HEK293 (cell line): ENCODE data around the gene NEU1.

Experiments
- CTCF ChIA-PET: fragments of 350-600 bp; formaldehyde crosslinking; extraction: SDS; loops from one replicate; lab custom pipeline; 2021; ENCODE audit warnings: antibody characterized with exemption; lab: Yijun Ruan, JAX
- POLR2A ChIA-PET: fragments of 300-600 bp; formaldehyde crosslinking; extraction: SDS; loops from one replicate; lab custom pipeline; 2020; ENCODE audit warnings: antibody characterized with exemption, inconsistent platforms; lab: Yijun Ruan, JAX
- H3K27ac ChIP-seq: fragments of 200-500 bp; sonication (Bioruptor generic); 2 replicates; pipeline ENCODE4 v1.5.1; 2014; ENCODE audit warnings: low read depth, low read length, control low read depth, inconsistent platforms; ENCODE audit errors: extremely low read depth
- H3K36me3 ChIP-seq, 2 experiments: fragments of 200-500 bp in 1 of 2; sonication (Bioruptor generic) in 1 of 2; 1 replicate in 1 of 2; 2 replicates in 1 of 2; pipeline ENCODE4 v1.5.1; 2014 to 2017; ENCODE audit warnings: inconsistent platforms in 2 of 2, low read length in 2 of 2; ENCODE audit not compliant: control insufficient read depth in 2 of 2, insufficient read depth in 1 of 2
- H3K4me1 ChIP-seq: fragments of 200-500 bp; sonication (Bioruptor generic); 2 replicates; pipeline ENCODE4 v1.5.1; 2014; ENCODE audit warnings: mild to moderate bottlenecking, low read length, inconsistent platforms; ENCODE audit not compliant: control insufficient read depth, insufficient read depth
- H3K4me3 ChIP-seq: 2 replicates; pipeline ENCODE4 v1.5.1; 2011; ENCODE audit warnings: low read depth, mild to moderate bottlenecking, control low read depth, low read length, moderate library complexity
- H3K9me3 ChIP-seq: fragments of 200-500 bp; sonication (Bioruptor generic); 2 replicates; pipeline ENCODE4 v1.5.1; 2014; ENCODE audit warnings: low read depth, low read length, inconsistent platforms; ENCODE audit not compliant: control insufficient read depth, insufficient read depth
- MYNN ChIP-seq: fragments of 450-650 bp; formaldehyde crosslinking; IDR thresholded peaks from 2 replicates; pipeline ENCODE4 v1.5.1; 2016; ENCODE audit warnings: missing biosample characterization, missing genetic modification characterization, borderline replicate concordance
- ZBTB8A ChIP-seq: fragments of 450-650 bp; formaldehyde crosslinking; IDR thresholded peaks from 2 replicates; pipeline ENCODE4 v1.5.1; 2016; ENCODE audit warnings: missing biosample characterization, missing genetic modification characterization
- ZEB2 ChIP-seq: fragments of 450-650 bp; formaldehyde crosslinking; IDR thresholded peaks from 2 replicates; pipeline ENCODE4 v1.5.1; 2016; ENCODE audit warnings: missing biosample characterization, missing genetic modification characterization
- ZNF132 ChIP-seq: fragments of 450-650 bp; formaldehyde crosslinking; IDR thresholded peaks from 2 replicates; pipeline ENCODE4 v1.5.1; 2017; ENCODE audit warnings: missing biosample characterization, missing genetic modification characterization, borderline replicate concordance
- ZNF138 ChIP-seq: fragments of 450-650 bp; formaldehyde crosslinking; IDR thresholded peaks from 2 replicates; pipeline ENCODE4 v1.5.1; 2016; ENCODE audit warnings: missing biosample characterization, missing genetic modification characterization, borderline replicate concordance
- ZNF155 ChIP-seq: fragments of 450-650 bp; formaldehyde crosslinking; IDR thresholded peaks from 2 replicates; pipeline ENCODE4 v1.5.1; 2016; ENCODE audit warnings: missing biosample characterization, missing genetic modification characterization
- ZNF239 ChIP-seq: fragments of 450-650 bp; formaldehyde crosslinking; IDR thresholded peaks from 2 replicates; pipeline ENCODE4 v1.5.1; 2016; ENCODE audit warnings: missing biosample characterization, missing genetic modification characterization
- ZNF391 ChIP-seq: fragments of 450-650 bp; formaldehyde crosslinking; IDR thresholded peaks from 2 replicates; pipeline ENCODE4 v1.5.1; 2016; ENCODE audit warnings: low read depth, missing biosample characterization, missing genetic modification characterization, borderline replicate concordance
- ZNF48 ChIP-seq: fragments of 450-650 bp; formaldehyde crosslinking; IDR thresholded peaks from 2 replicates; pipeline ENCODE4 v1.5.1; 2016; ENCODE audit warnings: missing biosample characterization, missing genetic modification characterization
- ZSCAN30 ChIP-seq: fragments of 450-650 bp; IDR thresholded peaks from 2 replicates; pipeline ENCODE4 v1.5.1; 2018; ENCODE audit warnings: missing biosample characterization, mild to moderate bottlenecking, missing genetic modification characterization, moderate library complexity
- TF ChIP-seq, protein P1 (sequence below): fragments of 450-650 bp; IDR thresholded peaks from 2 replicates; pipeline ENCODE4 v1.5.1; 2018; ENCODE audit warnings: missing biosample characterization, mild to moderate bottlenecking, missing genetic modification characterization
- TF ChIP-seq, protein P2 (sequence below): fragments of 450-650 bp; formaldehyde crosslinking; IDR thresholded peaks from 2 replicates; pipeline ENCODE4 v1.5.0; 2017; ENCODE audit warnings: missing biosample characterization, missing genetic modification characterization, borderline replicate concordance
- TF ChIP-seq, protein P3 (sequence below): fragments of 450-650 bp; formaldehyde crosslinking; IDR thresholded peaks from 2 replicates; pipeline ENCODE4 v1.5.1; 2016; ENCODE audit warnings: missing biosample characterization, missing genetic modification characterization
- TF ChIP-seq, protein P4 (sequence below): fragments of 450-650 bp; formaldehyde crosslinking; optimal IDR thresholded peaks from 2 replicates; pipeline ENCODE3; 2016; ENCODE audit warnings: missing biosample characterization, mild to moderate bottlenecking, missing genetic modification characterization
- TF ChIP-seq, protein P5 (sequence below): fragments of 450-650 bp; formaldehyde crosslinking; IDR thresholded peaks from 2 replicates; pipeline ENCODE4 v1.5.1; 2017; ENCODE audit warnings: missing biosample characterization, missing genetic modification characterization
- TF ChIP-seq, protein P6 (sequence below): fragments of 450-650 bp; formaldehyde crosslinking; IDR thresholded peaks from 2 replicates; pipeline ENCODE4 v1.5.1; 2017; ENCODE audit warnings: missing biosample characterization, missing genetic modification characterization

The NEU1 gene

DNA sequence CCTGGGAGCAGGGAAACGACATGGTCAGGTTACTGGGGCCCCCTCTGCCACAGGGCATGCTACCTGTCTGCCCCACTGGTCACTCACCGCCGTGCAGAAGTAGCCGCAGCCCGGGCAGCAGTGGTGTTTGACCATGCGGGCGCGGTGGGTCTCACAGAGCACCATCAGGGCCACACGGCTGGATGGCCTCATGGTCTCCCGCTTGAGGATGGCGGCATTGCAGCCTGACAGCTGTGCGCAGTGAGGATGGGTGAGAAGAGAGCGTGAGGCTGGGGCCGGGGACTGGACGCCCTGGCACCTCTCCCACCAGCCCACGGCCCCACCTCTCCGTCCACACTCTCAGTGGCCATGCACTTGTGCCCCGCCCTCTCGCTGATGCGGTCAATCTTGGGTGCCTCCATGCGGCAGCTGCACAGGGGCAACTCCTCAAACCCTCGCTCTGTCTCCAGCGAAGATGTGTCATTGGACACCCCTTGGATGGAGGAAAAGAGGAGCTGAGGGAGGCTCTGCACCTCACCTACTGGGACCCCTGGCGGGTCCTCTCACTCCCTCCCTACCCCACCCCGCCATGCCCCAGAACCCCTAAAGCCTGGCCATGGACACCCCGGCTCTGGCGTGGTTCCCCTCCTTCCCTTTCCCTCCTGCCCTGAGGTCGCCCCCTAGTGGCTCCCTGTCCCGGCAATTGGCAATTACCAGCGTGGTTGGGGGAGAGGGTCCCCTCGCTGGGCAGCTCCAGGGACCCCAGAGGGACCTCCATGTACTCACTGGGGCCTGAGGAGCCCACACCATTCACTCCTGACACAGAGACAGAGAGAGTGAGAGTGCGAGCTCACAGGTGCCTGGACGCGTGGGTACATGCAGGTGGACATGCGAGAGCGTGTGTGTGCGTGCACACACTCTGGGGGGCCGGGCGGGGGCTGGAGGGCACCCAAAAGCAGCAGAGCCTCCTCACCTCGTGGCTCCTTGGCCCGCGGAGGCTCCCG lies 25.9 kb upstream of the NEU1 start (continued):
- no peak for TF ChIP-seq ZNF138
- TF ChIP-seq, protein P1, sequence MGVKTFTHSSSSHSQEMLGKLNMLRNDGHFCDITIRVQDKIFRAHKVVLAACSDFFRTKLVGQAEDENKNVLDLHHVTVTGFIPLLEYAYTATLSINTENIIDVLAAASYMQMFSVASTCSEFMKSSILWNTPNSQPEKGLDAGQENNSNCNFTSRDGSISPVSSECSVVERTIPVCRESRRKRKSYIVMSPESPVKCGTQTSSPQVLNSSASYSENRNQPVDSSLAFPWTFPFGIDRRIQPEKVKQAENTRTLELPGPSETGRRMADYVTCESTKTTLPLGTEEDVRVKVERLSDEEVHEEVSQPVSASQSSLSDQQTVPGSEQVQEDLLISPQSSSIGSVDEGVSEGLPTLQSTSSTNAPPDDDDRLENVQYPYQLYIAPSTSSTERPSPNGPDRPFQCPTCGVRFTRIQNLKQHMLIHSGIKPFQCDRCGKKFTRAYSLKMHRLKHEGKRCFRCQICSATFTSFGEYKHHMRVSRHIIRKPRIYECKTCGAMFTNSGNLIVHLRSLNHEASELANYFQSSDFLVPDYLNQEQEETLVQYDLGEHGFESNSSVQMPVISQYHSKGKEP (tag by site-specific recombination), result no peak
- TF ChIP-seq, protein P2, sequence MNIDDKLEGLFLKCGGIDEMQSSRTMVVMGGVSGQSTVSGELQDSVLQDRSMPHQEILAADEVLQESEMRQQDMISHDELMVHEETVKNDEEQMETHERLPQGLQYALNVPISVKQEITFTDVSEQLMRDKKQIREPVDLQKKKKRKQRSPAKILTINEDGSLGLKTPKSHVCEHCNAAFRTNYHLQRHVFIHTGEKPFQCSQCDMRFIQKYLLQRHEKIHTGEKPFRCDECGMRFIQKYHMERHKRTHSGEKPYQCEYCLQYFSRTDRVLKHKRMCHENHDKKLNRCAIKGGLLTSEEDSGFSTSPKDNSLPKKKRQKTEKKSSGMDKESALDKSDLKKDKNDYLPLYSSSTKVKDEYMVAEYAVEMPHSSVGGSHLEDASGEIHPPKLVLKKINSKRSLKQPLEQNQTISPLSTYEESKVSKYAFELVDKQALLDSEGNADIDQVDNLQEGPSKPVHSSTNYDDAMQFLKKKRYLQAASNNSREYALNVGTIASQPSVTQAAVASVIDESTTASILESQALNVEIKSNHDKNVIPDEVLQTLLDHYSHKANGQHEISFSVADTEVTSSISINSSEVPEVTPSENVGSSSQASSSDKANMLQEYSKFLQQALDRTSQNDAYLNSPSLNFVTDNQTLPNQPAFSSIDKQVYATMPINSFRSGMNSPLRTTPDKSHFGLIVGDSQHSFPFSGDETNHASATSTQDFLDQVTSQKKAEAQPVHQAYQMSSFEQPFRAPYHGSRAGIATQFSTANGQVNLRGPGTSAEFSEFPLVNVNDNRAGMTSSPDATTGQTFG (tag by site-specific recombination), result no peak
- TF ChIP-seq, protein P3, sequence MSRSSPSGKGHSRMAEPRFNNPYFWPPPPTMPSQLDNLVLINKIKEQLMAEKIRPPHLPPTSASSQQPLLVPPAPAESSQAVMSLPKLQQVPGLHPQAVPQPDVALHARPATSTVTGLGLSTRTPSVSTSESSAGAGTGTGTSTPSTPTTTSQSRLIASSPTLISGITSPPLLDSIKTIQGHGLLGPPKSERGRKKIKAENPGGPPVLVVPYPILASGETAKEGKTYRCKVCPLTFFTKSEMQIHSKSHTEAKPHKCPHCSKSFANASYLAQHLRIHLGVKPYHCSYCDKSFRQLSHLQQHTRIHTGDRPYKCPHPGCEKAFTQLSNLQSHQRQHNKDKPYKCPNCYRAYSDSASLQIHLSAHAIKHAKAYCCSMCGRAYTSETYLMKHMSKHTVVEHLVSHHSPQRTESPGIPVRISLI, result no peak
- TF ChIP-seq, all 188 proteins: peak for 3

DNA sequence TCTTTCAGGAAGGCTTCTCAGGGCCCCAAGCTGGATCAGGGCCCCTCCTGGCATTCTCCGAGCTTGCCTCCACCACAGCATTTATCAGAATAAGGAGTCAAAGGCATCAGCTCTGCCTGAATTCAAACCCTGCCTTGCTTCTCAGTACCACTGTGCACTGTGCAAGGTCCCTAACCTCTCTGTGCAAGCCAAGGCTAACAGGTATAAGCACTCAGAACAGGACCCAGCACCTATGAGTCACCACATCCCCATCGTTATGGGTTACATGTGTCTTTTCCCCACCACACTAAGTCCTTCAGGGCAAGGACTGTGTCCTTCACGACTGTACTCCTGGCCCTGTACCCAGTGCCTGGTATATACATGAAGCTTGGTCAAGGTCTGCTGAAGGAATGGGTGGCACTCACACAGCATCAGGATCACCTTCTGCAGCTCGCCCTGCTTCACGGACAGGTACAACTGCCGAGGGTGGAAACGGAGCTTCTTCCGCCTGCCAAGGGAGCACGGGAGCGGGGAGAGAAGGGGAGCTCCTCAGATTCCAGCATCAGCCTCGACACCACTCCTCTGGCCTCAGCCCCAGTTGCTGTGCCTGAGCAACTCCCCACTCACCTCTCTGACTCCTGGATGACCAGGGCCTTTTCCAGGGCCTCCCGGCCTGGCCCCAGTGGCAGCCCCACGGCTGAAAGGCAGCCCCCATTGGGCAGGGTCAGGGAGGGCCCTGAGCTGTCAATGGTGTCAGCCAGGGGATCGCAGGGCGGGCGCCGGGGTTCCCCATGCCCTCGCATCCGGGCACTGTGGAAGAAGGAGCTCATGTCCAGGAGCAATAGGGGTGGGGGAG lies 24.8 kb upstream of the NEU1 start:
- no peaks in the 10 kb centered on the region for H3K9me3 ChIP-seq
- H3K4me1 ChIP-seq, result no peaks in the 10 kb centered on the region
- H3K27ac ChIP-seq, result no peak overlapping the region
- peaks cover 49 to 89% of the 10 kb centered on the region in 2 experiments for H3K36me3 ChIP-seq
- H3K4me3 ChIP-seq, result no peak overlapping the region
- ChIA-PET CTCF (interaction anchor here (0.6 to 4.6 kb wide), 11 partner anchors 9 to 853 kb away, joined by 3 to 53 read pairs (median 4); partner anchors contain the start of genes LY6G5C and NEU1), POLR2A (interaction anchor here (0.5 to 2.6 kb wide), 6 partner anchors 11 to 73 kb away, joined by 3 to 13 read pairs (median 4); partner anchors contain the start of genes HSPA1B and NEU1)
- TF ChIP-seq ZEB2 (tag by site-specific recombination) (no peak), MYNN (tag by site-specific recombination) (no peak)
- TF ChIP-seq, protein P4, sequence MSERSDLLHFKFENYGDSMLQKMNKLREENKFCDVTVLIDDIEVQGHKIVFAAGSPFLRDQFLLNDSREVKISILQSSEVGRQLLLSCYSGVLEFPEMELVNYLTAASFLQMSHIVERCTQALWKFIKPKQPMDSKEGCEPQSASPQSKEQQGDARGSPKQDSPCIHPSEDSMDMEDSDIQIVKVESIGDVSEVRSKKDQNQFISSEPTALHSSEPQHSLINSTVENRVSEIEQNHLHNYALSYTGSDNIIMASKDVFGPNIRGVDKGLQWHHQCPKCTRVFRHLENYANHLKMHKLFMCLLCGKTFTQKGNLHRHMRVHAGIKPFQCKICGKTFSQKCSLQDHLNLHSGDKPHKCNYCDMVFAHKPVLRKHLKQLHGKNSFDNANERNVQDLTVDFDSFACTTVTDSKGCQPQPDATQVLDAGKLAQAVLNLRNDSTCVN, result no peak

DNA sequence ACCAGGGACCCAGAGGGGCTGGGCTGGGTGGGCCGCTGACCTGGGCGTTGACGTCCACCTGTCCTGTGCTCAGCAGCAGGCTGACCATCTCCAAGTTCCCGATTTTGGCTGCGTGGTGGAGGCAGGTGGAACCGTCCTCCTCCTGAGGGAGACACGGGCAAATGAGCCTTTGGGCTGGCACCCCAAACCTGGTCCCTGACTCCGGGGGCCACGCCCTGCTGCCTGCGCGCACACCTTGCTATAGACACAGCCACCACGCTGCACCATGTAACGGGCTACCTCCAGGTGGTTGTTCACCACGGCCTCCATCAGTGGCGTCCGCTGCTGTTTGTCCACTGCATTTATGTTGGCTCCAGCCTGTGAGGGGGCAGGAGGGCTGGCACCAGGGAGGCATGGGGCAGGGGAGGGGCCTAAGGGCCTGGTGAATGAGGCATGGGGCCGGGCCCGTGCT lies 23.9 kb upstream of the NEU1 start:
- POLR2A ChIA-PET, result interaction anchor here (0.5 to 2.6 kb wide), 4 partner anchors 12 to 72 kb away, joined by 3 to 13 read pairs (median 4); partner anchors contain the start of gene NEU1
- Histone ChIP-seq H3K9me3 (no peaks in the 10 kb centered on the region), H3K4me3 (no peak overlapping the region), H3K27ac (no peak overlapping the region), H3K4me1 (no peaks in the 10 kb centered on the region), H3K36me3 (peaks cover 49 to 86% of the 10 kb centered on the region in 2 experiments)
- CTCF ChIA-PET, result interaction anchor here (1.0 kb wide), 1 partner anchor 205 kb away, joined by 8 read pairs; the partner anchor contains the start of gene LY6G5C
- TF ChIP-seq, protein P5, sequence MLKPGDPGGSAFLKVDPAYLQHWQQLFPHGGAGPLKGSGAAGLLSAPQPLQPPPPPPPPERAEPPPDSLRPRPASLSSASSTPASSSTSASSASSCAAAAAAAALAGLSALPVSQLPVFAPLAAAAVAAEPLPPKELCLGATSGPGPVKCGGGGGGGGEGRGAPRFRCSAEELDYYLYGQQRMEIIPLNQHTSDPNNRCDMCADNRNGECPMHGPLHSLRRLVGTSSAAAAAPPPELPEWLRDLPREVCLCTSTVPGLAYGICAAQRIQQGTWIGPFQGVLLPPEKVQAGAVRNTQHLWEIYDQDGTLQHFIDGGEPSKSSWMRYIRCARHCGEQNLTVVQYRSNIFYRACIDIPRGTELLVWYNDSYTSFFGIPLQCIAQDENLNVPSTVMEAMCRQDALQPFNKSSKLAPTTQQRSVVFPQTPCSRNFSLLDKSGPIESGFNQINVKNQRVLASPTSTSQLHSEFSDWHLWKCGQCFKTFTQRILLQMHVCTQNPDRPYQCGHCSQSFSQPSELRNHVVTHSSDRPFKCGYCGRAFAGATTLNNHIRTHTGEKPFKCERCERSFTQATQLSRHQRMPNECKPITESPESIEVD, result no peak
- TF ChIP-seq ZNF391 (tag by site-specific recombination) (no peak), ZSCAN30 (tag by site-specific recombination) (no peak), ZNF239 (no peak), ZBTB8A (tag by site-specific recombination) (no peak), ZNF48 (tag by site-specific recombination) (no peak), ZNF155 (tag by site-specific recombination) (no peak), ZNF132 (tag by site-specific recombination) (no peak)
- TF ChIP-seq, protein P6, sequence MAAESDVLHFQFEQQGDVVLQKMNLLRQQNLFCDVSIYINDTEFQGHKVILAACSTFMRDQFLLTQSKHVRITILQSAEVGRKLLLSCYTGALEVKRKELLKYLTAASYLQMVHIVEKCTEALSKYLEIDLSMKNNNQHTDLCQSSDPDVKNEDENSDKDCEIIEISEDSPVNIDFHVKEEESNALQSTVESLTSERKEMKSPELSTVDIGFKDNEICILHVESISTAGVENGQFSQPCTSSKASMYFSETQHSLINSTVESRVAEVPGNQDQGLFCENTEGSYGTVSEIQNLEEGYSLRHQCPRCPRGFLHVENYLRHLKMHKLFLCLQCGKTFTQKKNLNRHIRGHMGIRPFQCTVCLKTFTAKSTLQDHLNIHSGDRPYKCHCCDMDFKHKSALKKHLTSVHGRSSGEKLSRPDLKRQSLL (tag by site-specific recombination), result no peak
